HG02759 (cell line): Measurements from ENCODE around the gene RAB21.
A peak's percentile ranks its signal among the peaks of the same experiment; 100 is the strongest.
"Not testable (repeated sequence)": the region's sequence is repeated elsewhere in the genome, so short reads cannot be mapped to it uniquely, and the experiment has no call there.

Experiments used
- ATAC-seq: cut with Tn5 transposase; IDR thresholded peaks from one replicate; pipeline ENCODE4 v1.9.1; 2021; ENCODE audit warnings: mild to moderate bottlenecking, moderate library complexity; ENCODE audit not compliant: unreplicated experiment

The RAB21 gene

DNA sequence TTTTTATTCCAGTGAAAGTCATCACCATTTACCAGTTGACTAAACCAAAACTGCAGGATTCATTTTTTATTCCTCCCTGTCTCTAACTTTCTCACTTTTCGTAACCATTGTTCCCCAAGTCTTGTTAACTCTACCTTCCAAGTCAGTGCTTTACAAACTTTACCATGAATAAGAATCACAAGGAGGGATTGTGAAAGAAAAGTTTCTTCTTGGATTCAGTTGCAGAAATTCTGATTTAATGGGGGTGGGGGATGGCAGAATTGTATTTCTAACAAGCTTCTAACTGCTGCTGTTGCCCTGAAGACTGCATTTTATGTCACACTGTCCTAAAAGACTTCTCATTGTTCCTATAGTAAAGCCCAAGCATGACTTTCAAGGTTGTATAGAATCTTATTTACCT lies 5.0 kb upstream of the RAB21 start:
- ATAC-seq, result no peak

DNA sequence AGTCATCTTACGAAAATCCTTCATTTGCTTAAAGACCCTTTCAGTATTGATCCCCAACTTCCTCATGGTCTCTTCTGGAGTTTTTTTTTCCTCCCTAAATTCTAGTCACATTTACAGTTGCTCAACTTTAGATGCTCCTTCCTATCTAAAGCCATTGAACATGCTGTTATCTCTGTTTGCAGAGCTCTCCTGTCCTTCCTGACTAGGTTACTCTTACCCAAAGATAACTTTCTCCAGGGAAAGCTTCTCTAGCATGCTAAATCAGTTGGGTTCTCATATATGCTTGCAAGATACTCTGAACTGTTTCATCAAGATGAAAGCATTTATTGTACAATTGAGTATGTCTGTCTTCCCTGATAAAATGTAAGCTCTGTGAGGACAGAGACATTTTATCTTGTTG lies 1.8 kb upstream of the RAB21 start:
- no peak for ATAC-seq

DNA sequence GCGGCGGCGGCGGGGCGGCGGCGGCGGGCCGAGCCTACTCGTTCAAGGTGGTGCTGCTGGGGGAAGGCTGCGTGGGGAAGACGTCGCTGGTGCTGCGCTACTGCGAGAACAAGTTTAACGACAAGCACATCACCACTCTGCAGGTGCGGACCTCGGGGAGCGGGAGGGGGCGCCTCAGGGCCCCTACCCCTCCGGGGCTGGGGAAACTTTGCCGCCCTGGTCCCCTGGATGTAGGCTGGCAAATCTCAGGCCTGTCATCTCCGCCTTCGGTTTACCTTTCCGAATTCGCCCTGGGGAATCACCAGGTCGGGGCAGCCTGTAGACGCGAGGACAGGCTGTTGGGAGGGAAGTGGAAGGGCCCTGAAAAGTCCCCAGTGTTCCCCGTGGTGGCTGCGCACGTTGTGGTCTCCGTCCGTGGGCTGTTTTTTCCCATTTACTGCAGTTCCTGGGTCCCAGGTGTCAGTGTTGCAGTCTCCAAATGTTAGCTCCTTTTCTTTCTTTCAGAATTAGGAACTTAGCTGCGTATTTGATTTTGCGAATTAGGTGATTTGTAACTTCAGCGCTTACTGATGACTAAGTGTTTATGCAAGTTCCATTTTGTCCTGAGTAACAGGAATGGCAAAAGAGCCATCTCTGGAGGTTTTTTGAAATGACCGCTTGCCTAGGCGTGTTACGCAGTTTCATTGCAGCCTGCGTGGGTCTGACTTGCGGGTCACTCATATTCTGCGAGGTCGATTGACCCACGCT lies 656 bp downstream of the RAB21 start:
- ATAC-seq, result peak; percentile 59

DNA sequence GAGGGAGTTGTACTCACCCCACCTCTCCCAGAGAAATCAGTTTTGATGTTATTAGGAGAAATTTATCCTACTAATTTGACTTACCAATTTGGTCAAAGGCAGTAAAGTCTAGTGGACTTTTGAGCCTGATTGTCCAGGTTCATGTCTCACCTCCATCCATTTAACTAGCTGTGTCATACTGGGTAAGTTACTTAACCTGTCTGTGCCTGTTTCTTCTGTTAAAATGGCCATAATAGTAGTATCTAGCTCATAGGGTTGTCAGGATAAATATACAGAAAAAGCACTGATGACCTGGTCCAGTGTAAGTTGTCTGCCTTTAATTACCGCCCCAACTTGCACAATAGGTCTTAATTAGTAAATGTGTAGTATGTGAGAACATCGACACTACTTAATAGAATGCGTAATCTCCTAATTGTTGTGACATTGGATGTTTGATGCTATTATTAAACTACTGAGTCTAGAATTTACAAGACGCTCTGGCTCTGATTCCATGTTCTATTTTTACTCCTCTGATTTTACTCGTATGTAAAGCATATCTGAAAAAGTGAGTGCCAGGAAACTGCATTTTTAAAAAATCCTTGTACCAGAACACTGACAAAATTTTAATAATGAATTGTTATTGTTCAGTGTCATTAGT lies 1.5 kb downstream of the RAB21 start:
- ATAC-seq, result no peak

DNA sequence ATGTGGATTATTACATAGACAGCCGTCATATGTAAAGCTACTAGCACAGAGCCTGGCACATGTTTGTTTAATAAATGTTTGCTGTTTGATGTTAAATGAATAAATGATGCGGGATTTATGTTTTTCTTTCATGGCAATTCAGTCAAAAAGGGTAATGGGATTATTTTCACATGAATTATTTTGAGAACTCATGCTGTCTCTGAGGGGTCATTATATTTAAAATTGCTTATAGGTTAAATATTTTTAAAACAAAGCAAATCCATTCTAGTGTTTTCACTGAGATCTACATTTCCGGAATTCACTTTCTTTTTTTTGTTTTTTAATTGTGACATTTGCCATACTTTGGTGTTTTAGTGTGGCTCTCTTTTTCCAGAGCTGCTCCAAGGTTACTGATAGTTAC lies 5.3 kb downstream of the RAB21 start:
- no peak for ATAC-seq

DNA sequence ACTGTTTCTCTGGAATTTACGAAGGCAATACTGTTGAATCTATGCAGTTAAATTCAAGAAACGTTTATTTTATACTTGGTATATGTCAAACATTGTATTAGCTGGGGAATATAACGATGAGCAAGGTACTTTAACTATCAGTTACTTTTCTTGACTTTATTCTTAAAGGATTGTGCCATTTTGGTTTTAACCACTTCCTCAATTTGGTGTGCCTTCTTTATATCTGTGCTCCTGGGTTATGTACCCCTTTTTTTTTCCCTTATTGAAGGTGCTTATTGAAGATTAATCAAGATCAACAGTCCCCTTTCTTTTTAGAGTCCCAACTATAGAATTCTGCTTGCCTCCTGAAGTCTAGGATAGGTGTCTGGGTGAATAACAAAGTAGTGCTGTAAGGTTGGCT lies 5.8 kb downstream of the RAB21 start:
- ATAC-seq, result no peak

DNA sequence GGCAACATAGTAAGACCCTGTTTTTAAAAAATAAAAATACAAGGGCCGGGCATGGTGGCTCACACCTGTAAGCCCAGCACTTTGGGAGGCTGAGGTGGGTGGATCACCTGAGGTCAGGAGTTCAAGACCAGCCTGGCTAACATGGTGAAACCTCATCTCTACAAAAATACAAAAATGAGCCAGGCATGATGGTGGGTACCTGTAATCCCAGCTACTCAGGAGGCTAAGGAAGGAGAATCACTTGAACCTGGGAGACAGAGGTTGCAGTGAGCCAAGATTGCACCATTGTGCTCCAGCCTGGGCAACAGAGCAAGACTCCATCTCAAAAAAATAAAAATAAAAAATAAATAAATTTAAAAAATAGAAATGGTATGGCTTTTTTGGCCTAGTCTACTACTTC lies 6.7 kb downstream of the RAB21 start:
- not testable (repeated sequence) for ATAC-seq

DNA sequence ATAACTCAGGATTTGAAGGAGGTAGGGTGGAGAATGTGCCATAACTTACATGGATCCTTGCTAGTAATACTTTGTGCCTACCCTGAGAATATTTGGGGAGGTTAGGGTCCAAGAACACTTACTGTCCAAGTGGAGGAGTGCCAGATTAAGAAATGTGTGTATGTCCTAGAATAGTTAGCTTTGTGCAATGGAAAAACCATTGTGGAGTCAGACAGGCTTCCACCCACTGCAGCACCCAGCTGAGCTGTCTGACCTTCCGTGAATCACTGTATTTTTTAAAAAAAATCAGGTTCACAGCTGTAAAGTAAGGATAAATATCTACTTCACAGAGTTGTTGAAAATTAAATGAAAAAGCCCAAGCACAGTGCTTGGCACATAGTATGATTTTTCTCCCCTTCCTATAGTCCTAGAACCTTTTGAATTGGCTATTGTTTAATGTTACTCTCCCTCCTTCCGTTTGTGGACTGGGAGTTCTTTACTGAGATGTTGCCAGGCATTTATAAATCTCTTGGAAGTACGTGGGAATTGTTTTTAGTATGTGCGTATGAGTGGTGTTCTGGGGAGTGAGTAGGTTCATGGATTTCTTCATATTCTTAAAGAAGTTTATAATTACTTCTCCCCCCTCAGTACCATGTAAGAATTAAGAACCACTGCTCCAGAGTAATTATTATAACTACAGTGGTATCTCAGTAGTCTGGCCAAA lies 9.2 kb downstream of the RAB21 start:
- ATAC-seq, result no peak

DNA sequence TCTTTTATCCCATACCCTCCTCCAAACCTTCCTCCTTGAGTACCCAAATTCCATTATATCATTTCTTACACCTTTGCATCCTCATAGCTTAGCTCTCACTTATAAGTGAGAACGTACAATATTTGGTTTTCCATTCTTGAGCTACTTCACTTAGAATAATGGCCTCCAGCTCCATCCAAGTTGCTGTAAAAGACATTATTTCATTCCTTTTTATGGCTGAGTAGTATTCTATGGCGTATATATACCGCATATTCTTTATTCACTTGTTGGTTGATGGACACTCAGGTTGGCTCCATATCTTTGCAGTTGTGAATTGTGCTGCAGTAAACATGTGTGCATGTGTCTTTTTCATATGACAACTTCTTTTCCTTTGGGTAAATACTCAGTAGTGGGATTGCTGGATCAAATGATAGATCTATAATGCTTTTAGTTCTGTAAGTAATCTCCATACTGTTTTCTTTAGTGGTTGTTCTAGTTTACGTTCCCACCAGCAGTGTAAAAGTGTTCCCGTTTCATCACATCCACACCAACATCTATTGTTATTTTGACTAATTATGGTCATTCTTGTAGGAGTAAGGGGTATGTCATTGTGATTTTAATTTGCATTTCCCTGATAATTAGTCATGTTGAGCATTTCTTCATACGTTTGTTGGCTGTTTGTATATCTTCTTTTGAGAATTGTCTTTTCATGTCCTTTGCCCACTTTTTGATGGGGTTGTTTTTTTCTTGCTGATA lies 10.1 kb downstream of the RAB21 start:
- no peak for ATAC-seq

DNA sequence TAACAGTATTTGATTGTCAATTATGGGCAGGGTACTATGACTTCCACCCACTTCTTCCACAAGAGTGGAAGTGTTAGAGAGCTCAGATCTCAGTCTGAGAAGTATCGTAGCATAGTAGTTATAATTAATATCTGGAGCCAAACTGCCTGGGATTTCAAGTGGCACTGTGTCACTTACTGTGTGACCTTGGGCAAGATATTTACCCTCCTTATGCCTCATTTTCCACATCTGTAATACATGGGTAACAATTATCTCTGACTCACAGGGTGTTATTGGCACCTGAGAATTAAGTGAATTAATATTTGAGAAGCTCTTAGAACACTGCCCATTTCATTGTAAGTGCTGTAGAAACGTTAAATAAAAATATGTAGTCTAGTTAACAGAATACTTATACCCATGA lies 11.5 kb downstream of the RAB21 start:
- ATAC-seq, result no peak

DNA sequence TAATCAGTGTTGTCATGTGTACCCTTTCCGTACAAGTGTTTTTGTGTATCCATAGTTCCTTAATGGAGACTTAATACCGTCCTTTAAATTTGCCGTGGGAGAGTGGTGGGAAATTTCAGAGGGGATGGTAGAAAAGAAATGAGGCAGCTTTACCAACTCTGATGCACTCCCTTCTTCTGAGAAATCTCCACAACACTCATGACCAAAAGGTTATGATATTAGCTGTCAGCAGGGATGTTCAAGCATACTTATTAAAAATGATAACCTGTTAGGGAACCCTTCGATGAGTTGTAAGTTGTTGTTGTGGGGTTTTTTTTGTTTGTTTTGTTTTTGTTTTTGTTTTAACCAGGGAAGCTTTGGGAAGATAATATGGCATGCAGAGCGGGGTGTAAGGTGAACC lies 12.5 kb downstream of the RAB21 start:
- no peak for ATAC-seq

DNA sequence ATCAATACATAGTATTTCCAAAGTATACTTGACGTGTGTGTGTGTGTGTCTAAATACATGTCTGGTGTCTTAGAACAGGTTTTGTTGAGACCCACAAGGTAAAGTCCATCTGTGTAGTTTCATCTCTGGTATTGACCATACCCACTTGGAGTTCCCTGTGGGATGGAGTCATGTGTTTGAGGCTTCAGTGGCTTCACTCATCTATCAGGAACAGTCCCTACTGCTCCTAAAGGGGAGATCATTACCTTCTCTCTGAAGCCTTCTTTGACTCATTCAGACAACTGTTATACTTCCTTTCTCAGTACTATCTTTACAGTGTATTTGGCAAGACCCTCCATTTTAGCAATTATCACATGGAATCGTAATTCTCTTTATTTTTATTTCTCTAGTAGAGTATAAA lies 14.2 kb downstream of the RAB21 start:
- peak; percentile 62 for ATAC-seq

DNA sequence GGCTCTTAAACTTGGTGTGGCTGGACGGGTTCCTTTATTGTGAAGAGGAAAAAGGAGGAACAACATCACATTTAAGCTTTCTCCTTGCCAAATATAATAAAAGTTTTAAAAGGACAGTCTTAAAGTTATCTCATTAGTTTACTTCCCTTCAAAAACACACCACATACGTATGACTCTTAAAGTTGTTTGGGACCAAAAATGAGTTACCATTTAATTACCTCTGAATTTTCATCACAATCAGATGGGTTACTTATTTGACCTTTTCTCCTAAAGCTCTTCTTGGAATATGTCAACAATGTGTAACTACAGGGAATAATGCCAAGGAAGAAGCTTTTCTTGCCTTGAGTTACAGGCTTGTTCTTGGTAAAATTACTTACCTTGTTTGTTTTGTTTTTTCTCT lies 16.4 kb downstream of the RAB21 start:
- no peak for ATAC-seq

DNA sequence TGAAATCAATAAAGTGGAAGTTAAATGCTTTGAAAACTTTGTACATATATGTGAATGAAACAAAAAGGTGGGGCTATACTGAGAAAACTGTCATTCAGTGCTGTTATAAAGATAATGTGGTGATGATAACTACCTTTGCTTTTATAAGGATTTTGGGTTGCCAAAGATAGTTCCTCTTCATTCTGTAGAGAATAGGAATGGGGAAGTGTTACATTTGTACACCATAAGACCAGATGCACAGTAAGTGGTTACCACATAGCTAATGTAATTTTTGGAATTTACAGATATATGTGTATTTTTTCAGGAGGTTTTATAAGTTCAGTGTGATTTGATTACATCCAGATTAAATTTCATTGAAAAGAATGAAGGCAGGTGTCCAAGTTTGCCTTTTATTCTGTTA lies 18.1 kb downstream of the RAB21 start:
- ATAC-seq, result no peak

DNA sequence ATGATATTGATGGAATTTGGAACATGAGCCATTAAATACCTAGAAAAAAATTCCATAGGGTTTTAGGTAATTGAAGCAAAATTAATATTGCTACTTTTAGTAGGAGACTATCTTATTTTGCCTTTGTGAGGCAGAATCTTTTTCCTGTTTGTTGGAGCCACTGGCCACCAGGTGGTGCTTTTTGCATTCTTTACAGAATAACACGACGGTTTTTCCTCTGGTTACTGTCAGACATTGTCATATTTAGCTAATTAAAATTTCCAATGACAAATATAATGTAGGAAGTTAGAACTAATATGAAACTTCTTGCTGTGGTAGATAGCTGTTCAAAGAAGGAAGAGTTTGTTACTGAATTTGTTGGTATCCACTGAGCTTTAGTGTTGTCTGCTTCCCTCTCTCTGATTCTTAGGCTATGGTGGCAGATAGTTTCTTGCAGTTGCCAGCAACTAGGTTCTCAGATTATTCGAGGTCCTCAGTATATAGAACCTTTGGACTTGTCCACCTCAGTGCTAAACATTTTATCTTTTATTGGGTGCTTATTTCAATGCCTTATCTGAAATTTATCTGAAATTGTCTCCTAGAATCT lies 25.7 kb downstream of the RAB21 start:
- peak; percentile 73 for ATAC-seq

DNA sequence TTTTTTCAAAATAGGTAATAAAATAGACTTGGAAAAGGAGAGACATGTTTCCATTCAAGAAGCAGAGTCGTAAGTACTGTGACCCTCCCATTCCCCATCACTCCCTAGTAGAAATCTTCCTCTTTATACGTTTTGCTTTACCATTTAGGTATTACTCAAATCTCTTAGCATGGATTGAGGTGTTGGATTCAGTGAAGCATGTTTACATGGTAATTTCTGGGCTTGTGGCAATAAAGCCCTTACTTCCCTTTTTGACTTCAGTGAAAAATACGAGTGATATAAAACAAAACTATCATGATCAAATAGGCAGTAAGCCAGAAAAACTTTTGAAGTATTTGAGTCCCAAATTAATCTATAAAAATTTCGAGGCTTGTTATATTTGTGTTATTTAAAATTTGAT lies 27.4 kb downstream of the RAB21 start:
- ATAC-seq, result peak; percentile 73

DNA sequence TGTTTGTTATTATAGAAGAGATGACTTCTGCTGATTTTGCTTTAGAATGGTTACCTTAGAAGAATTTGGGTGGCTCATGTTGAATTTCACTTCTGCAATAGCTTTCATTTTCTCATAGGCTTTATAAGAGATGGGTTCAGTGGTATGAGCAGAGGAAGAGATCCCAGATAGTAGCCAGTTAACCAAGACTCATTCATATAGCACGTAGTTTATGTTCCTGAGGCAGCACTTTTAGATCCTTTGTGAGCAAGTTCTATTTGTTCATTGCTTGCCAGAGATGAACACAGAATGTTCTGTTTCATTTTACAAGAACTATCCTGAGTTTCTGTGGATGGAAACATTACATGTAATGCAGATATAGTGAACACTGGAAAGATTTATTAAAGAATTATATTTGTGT lies 32.2 kb downstream of the RAB21 start:
- ATAC-seq, result no peak

DNA sequence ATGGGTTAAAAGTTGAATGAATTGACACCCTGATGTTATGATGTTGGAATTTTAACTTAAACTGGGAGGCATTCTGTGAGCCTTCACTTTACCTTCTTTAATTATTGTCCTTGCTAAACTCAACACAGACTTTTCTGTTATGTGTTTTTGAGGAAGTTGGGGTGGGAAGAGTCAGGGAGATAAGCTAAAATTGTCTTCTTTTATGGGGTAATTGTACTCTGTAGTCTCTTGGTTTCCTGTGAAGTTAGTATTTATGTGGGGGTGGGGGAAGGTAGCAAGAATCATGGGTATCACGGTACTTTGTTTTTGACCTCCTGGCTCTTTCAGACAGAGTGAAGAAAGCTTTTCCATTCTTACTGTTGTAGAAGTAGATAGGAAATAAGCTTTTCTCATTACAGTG lies 32.9 kb downstream of the RAB21 start:
- no peak for ATAC-seq

DNA sequence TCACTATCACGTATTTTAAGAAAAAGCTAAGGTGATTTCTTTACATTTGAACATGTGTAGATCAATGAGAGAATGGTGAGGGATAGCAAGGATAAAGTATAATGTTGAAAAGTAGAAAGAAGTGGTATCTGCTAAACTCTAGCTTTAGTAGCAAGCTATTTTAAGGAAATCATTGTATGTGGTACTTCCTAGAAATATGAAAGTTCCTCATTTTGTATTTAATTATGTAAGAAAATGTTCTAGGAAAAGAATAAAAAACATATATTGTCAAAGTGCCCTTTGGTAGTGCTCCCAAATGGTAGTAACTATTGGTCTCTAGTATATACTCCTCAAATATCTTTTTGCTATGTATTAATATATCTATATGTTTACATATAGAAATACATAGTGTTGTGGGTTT lies 35.7 kb downstream of the RAB21 start:
- ATAC-seq, result no peak

DNA sequence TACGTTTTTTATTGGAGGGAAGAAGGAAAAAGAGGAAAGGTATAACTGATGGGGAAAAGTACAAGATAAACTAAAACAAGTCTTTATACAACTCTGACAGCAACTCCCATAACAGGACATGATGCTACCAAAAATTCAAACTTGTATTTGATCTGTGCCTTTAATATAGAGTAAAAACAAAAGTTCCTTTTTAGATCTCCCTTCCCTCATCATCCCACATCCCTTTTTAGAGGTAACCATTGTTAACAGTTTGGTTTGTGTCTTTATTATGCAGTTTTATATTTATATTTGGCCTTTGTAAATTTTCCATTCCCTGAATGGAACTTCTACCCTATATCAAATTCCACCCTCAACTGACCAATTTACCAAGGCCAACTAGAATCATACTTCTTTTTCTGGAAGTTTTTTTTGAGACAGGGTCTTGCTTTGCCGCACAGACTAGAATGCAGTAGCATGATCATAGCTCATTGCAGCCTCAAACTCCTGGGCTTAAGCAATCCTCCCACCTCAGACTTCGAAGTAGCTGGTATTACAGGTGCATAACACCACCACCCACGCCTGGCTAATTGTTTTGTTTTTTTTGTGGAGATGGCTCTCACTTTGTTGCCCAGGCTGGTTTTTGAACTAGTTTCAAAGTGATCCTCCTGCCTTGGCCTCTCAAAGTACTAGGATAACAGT lies 36.9 kb downstream of the RAB21 start:
- no peak for ATAC-seq

DNA sequence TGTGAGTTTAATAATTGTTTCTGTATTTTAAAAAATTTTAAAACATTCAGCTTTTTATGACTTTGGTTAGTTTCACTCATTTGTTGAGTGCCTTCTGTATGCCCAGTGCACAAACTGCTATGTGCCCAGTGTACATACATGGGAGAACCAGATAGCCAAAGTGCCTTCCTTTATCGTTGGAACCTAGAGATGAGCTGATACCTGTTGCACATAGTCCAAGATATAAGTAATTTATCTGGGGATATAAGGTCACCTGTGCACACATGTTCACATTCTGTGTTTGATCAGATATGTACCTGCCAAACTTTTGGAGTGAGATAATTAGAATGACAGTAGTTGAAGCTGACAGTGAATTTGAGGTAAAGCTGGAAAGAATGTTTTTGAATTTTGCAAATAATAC lies 37.9 kb downstream of the RAB21 start:
- no peak for ATAC-seq
